Activated naive CD4-positive, alpha-beta T cell treated with anti-CD3 and anti-CD28 coated beads for 36 hours (primary cell): Measurements from ENCODE around the gene ACSL6. TPM values are rescaled to one million over a fixed set of nuclear protein-coding genes. Genes with fewer than 3 reads are reported as not detected.
A peak's percentile ranks its signal among the peaks of the same experiment; 100 is the strongest.

Experiments used
- CTCF ChIA-PET: fragments of 350-600 bp; sonication (Branson Sonifier 250); formaldehyde crosslinking; loops from one replicate; lab custom pipeline; 2021; ENCODE audit warnings: antibody characterized with exemption; lab: Charles Lee
- DNase-seq: peaks from one replicate; pipeline ENCODE4 v3.0.0-alpha.2; 2020
- H3K27ac Mint-ChIP-seq: one replicate; pipeline ENCODE4 v1.8.0; 2021; ENCODE audit warnings: mild to moderate bottlenecking, mixed read lengths
- H3K27me3 Mint-ChIP-seq: one replicate; pipeline ENCODE4 v1.8.0; 2021; ENCODE audit warnings: low read depth, mixed read lengths
- H3K36me3 Mint-ChIP-seq: one replicate; pipeline ENCODE4 v1.8.0; 2021; ENCODE audit warnings: low read depth, mixed read lengths
- H3K4me1 Mint-ChIP-seq: one replicate; pipeline ENCODE4 v1.8.0; 2021; ENCODE audit warnings: low read depth, mixed read lengths
- H3K4me3 Mint-ChIP-seq: one replicate; pipeline ENCODE4 v1.8.0; 2021; ENCODE audit warnings: mild to moderate bottlenecking, moderate library complexity, mixed read lengths
- H3K9me3 Mint-ChIP-seq: one replicate; pipeline ENCODE4 v1.8.0; 2021; ENCODE audit warnings: mixed read lengths
- intact Hi-C: fragments of 100-400 bp; cut with micrococcal nuclease; formaldehyde crosslinking; loops from one replicate; pipeline ENCODE4 v1.15.1; 2023
- total RNA-seq, 2 experiments: library from RNA; stranded (reverse); gene quantifications; one replicate each; pipeline ENCODE4 v1.2.3, GENCODE V29; 2021

ACSL6 gene
- total RNA-seq, 2 experiments from 2014 or later = 1.2 to 2.4 TPM

GRCh38 chr5:131959136-131959535 lies 52.3 kb downstream of the ACSL6 start:
- peaks cover 20% of the 10 kb centered on the region for H3K4me1 Mint-ChIP-seq
- CTCF ChIA-PET = no interaction called here
- no peaks in the 10 kb centered on the region for H3K27me3 Mint-ChIP-seq
- intact Hi-C loops = no loop called here
- peaks cover 15% of the 10 kb centered on the region for H3K36me3 Mint-ChIP-seq
- H3K27ac Mint-ChIP-seq = no peak overlapping the region
- no peak for DNase-seq
- H3K9me3 Mint-ChIP-seq = no peaks in the 10 kb centered on the region
- H3K4me3 Mint-ChIP-seq = no peak overlapping the region

- H3K27ac Mint-ChIP-seq = no peak overlapping the region
- no peak overlapping the region for H3K4me3 Mint-ChIP-seq
- peaks cover 21% of the 10 kb centered on the region for H3K4me1 Mint-ChIP-seq
- DNase-seq = no peak
- intact Hi-C loops = no loop called here
- H3K9me3 Mint-ChIP-seq = no peaks in the 10 kb centered on the region
- H3K36me3 Mint-ChIP-seq = peaks cover 15% of the 10 kb centered on the region
- no peaks in the 10 kb centered on the region for H3K27me3 Mint-ChIP-seq
- CTCF ChIA-PET = no interaction called here
Observed at GRCh38 chr5:131957721-131958441, 53.6 kb downstream of the ACSL6 start.

GRCh38 chr5:131953969-131954368 lies 57.5 kb downstream of the ACSL6 start:
- H3K4me3 Mint-ChIP-seq = no peak overlapping the region
- intact Hi-C loops = no loop called here
- CTCF ChIA-PET = interaction anchor here (0.6 kb wide), 1 partner anchor 449 kb away, joined by 3 read pairs; no protein-coding TSS in a partner anchor
- H3K4me1 Mint-ChIP-seq = peaks cover 13% of the 10 kb centered on the region
- no peak overlapping the region for H3K27ac Mint-ChIP-seq
- DNase-seq = no peak
- H3K36me3 Mint-ChIP-seq = peaks cover 9% of the 10 kb centered on the region
- H3K27me3 Mint-ChIP-seq = no peaks in the 10 kb centered on the region
- H3K9me3 Mint-ChIP-seq = no peaks in the 10 kb centered on the region

GRCh38 chr5:131952301-131952857 lies 59.1 kb downstream of the ACSL6 start:
- peaks cover 8% of the 10 kb centered on the region for H3K4me1 Mint-ChIP-seq
- H3K4me3 Mint-ChIP-seq = no peak overlapping the region
- DNase-seq = no peak
- no peaks in the 10 kb centered on the region for H3K9me3 Mint-ChIP-seq
- no peaks in the 10 kb centered on the region for H3K27me3 Mint-ChIP-seq
- intact Hi-C loops = no loop called here
- CTCF ChIA-PET = interaction anchor here (0.7 to 1.2 kb wide), 2 partner anchors 110 to 112 kb away, joined by 3 to 4 read pairs; no protein-coding TSS in a partner anchor
- H3K27ac Mint-ChIP-seq = no peak overlapping the region
- H3K36me3 Mint-ChIP-seq = peaks cover 5% of the 10 kb centered on the region

GRCh38 chr5:131950706-131951105 lies 60.8 kb downstream of the ACSL6 start:
- no peak overlapping the region for H3K27ac Mint-ChIP-seq
- H3K4me1 Mint-ChIP-seq = peaks cover 8% of the 10 kb centered on the region
- intact Hi-C loops = no loop called here
- H3K9me3 Mint-ChIP-seq = no peaks in the 10 kb centered on the region
- peaks cover 5% of the 10 kb centered on the region for H3K36me3 Mint-ChIP-seq
- H3K4me3 Mint-ChIP-seq = no peak overlapping the region
- DNase-seq = no peak
- no peaks in the 10 kb centered on the region for H3K27me3 Mint-ChIP-seq
- CTCF ChIA-PET = no interaction called here

- Mint-ChIP-seq H3K4me1 (no peaks in the 10 kb centered on the region), H3K9me3 (no peaks in the 10 kb centered on the region), H3K36me3 (no peaks in the 10 kb centered on the region), H3K27me3 (no peaks in the 10 kb centered on the region), H3K27ac (no peak overlapping the region), H3K4me3 (no peak overlapping the region)
- CTCF ChIA-PET = interaction anchor here (1.2 kb wide), 1 partner anchor 60 kb away, joined by 3 read pairs; no protein-coding TSS in a partner anchor
- intact Hi-C loops = no loop called here
- no peak for DNase-seq
Observed at GRCh38 chr5:131947445-131947844, 64.0 kb downstream of the ACSL6 start.

- H3K4me3 Mint-ChIP-seq = peak within 1 kb of the TSS; percentile 10
- peak within 1 kb of the TSS; percentile 8 for H3K27ac Mint-ChIP-seq
- no peak for DNase-seq
- H3K4me1 Mint-ChIP-seq = no peaks in the 10 kb centered on the region
- no peaks in the 10 kb centered on the region for H3K36me3 Mint-ChIP-seq
- intact Hi-C loops = no loop called here
- no peaks in the 10 kb centered on the region for H3K27me3 Mint-ChIP-seq
- CTCF ChIA-PET = no interaction called here
- H3K9me3 Mint-ChIP-seq = no peaks in the 10 kb centered on the region
Observed at GRCh38 chr5:131945551-131946168, 65.8 kb downstream of the ACSL6 start, which contains the start of gene MEIKIN. Gene MEIKIN, minus strand, starts transcription at chr5:131945663. Its CDS starts 158 bp downstream, at chr5:131945505.

DNA sequence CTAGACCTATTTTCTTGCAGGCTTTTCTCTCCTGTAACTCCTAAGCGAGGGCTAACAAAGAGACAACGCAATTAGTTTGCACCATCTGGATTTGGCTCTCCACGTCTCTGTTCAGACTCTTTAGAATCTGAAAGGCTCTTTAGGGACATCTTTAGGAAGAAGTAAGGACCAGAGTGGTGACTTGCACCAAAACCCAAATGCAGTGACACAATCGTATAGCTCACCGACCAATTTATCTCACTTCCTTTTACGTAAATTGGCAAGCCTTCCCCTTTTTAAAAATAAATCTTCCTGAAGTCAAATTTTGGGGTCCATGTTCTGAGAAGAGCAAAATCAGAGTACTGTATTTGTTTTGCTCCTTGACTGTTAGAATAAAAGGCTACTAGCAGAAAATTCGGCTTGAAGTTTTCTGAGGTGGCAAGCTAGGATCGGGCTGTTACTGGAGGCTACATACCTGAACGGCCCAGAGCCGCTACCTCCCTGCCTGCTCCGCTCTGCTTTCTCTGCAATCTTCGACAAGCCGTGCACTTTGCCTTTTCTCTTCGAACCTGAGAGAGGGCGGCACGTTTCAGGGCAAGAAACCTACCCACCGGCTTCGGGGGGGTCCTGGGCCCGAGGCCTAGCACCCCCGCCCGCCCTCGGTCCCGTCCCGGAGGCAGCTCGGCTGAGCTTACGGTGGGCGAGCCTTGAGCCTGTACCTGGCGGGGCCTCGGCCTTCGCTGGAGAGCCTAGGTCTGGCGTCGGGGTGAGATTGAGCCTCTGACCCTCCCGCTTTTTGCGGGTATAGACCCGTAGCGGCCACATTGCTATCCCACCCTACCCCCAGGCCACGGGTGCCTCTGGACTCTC lies 66.5 kb downstream of the ACSL6 start:
- H3K36me3 Mint-ChIP-seq = no peaks in the 10 kb centered on the region
- CTCF ChIA-PET = no interaction called here
- H3K27ac Mint-ChIP-seq = no peak overlapping the region
- no peak for DNase-seq
- peak overlapping the region; percentile 10 for H3K4me3 Mint-ChIP-seq
- intact Hi-C loops = no loop called here
- H3K9me3 Mint-ChIP-seq = no peaks in the 10 kb centered on the region
- H3K27me3 Mint-ChIP-seq = no peaks in the 10 kb centered on the region
- no peaks in the 10 kb centered on the region for H3K4me1 Mint-ChIP-seq

DNA sequence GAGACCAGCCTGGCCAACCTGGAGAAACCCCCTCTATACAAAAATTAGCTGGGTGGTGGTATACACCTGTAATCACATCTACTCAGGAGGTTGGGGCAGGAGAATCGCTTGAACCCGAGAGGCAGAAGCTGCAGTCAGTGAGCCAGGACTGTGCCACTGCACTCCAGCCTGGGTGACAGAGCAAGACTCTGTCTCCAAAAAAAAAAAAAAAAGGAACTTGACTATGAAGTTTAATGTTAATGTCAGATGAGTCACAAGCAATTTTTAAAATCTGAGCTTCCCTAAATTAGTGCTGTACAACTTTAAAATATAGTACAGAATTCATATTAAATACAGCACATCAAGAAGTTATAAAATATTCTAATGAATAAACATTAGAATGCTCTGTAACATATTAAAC lies 67.5 kb downstream of the ACSL6 start:
- no peaks in the 10 kb centered on the region for H3K9me3 Mint-ChIP-seq

GRCh38 chr5:131942016-131942415 lies 69.4 kb downstream of the ACSL6 start:
- intact Hi-C loops = no loop called here
- Mint-ChIP-seq H3K4me3 (no peak overlapping the region), H3K9me3 (no peaks in the 10 kb centered on the region), H3K27me3 (no peaks in the 10 kb centered on the region), H3K36me3 (no peaks in the 10 kb centered on the region), H3K27ac (no peak overlapping the region), H3K4me1 (no peaks in the 10 kb centered on the region)
- no peak for DNase-seq
- CTCF ChIA-PET = no interaction called here

More for the DNA sequence above, 67.5 kb downstream of the ACSL6 start:
- CTCF ChIA-PET = no interaction called here
- no peaks in the 10 kb centered on the region for H3K36me3 Mint-ChIP-seq
- H3K4me1 Mint-ChIP-seq = no peaks in the 10 kb centered on the region
- no peak overlapping the region for H3K4me3 Mint-ChIP-seq
- DNase-seq = no peak
- intact Hi-C loops = no loop called here
- no peak overlapping the region for H3K27ac Mint-ChIP-seq
- H3K27me3 Mint-ChIP-seq = no peaks in the 10 kb centered on the region

GRCh38 chr5:131939690-131940345 lies 71.6 kb downstream of the ACSL6 start:
- Mint-ChIP-seq H3K4me3 (no peak overlapping the region), H3K36me3 (no peaks in the 10 kb centered on the region), H3K9me3 (no peaks in the 10 kb centered on the region), H3K27me3 (no peaks in the 10 kb centered on the region), H3K4me1 (peaks cover 4% of the 10 kb centered on the region), H3K27ac (no peak overlapping the region)
- CTCF ChIA-PET = no interaction called here
- intact Hi-C loops = no loop called here
- no peak for DNase-seq
